Smooth muscle cell of the brain vasculature (primary cell): ENCODE results near the gene CREM.

Experiments used
- DNase-seq: peaks from one replicate; pipeline ENCODE4 v3.0.0-alpha.2; 2012; ENCODE audit warnings: low read depth, low spot score

CREM gene

GRCh38 chr10:35135861-35136260 lies 9.2 kb downstream of the CREM start:
- no peak for DNase-seq

GRCh38 chr10:35136263-35136815 lies 9.7 kb downstream of the CREM start:
- DNase-seq: no peak

- DNase-seq: no peak
Measured at GRCh38 chr10:35140126-35140525, 13.5 kb downstream of the CREM start.

- DNase-seq: no peak
Measured at GRCh38 chr10:35140727-35141126, 14.1 kb downstream of the CREM start.

- no peak for DNase-seq
Measured at GRCh38 chr10:35150308-35150707, 23.7 kb downstream of the CREM start.

- no peak for DNase-seq
Measured at GRCh38 chr10:35152992-35153391, 26.3 kb downstream of the CREM start.

GRCh38 chr10:35153716-35154115 lies 27.1 kb downstream of the CREM start:
- no peak for DNase-seq

- no peak for DNase-seq
Measured at GRCh38 chr10:35160743-35161142, 34.1 kb downstream of the CREM start.

GRCh38 chr10:35161906-35162305 lies 35.3 kb downstream of the CREM start:
- DNase-seq: no peak

- DNase-seq: no peak
Measured at GRCh38 chr10:35165136-35165535, 38.5 kb downstream of the CREM start.

GRCh38 chr10:35165811-35166210 lies 39.2 kb downstream of the CREM start:
- no peak for DNase-seq

GRCh38 chr10:35166607-35167006 lies 40.0 kb downstream of the CREM start:
- no peak for DNase-seq

GRCh38 chr10:35167342-35167741 lies 40.7 kb downstream of the CREM start:
- no peak for DNase-seq

GRCh38 chr10:35172146-35172545 lies 45.5 kb downstream of the CREM start:
- peak; percentile 50 for DNase-seq

GRCh38 chr10:35172574-35172973 lies 45.9 kb downstream of the CREM start:
- peak; percentile 92 for DNase-seq

- no peak for DNase-seq
Measured at GRCh38 chr10:35178331-35178730, 51.7 kb downstream of the CREM start.

GRCh38 chr10:35182631-35183510 lies 56.2 kb downstream of the CREM start:
- no peak for DNase-seq

- no peak for DNase-seq
Measured at GRCh38 chr10:35184527-35185171, 58.0 kb downstream of the CREM start.

- no peak for DNase-seq
Measured at GRCh38 chr10:35185260-35186034, 58.8 kb downstream of the CREM start.

GRCh38 chr10:35188954-35189353 lies 62.3 kb downstream of the CREM start:
- no peak for DNase-seq

- no peak for DNase-seq
Measured at GRCh38 chr10:35191523-35191922, 64.9 kb downstream of the CREM start.

GRCh38 chr10:35192645-35193249 lies 66.1 kb downstream of the CREM start:
- DNase-seq: no peak
